Right ventricle myocardium superior (tissue), 1 donor: ENCODE measurements around the gene ZNF587B. TPM values are rescaled to one million over a fixed set of nuclear protein-coding genes. Genes with fewer than 3 reads are reported as not detected.

ENCODE experiments used
- total RNA-seq: library from RNA; stranded (reverse); fragmentation: NEBNext Ultra II Directional; extraction: Animal tissue kit (Norgen Biotek cat#: 25700); gene quantifications from one replicate; pipeline ENCODE4 v1.2.1, GENCODE V29; 2021
- donor health status: DM: no; HTN: yes; CAD: no; lungs with severe emphysema.

Gene ZNF587B
- total RNA-seq, 1 donor from 2014 or later: 6.3 TPM

Other genes with a start within 250 kb of the ZNF587B start
- gene ZIK1, start 246.2 kb upstream of the ZNF587B start, total RNA-seq: 3.8 TPM
- 3.7 TPM for gene ZNF530, start 230.4 kb upstream of the ZNF587B start, total RNA-seq
- gene ZNF134, start 216.1 kb upstream of the ZNF587B start, total RNA-seq: 15.7 TPM
- gene ZNF211, start 197.1 kb upstream of the ZNF587B start, total RNA-seq: 8.6 TPM
- gene ZSCAN4, start 161.4 kb upstream of the ZNF587B start, total RNA-seq: not detected
- gene ZNF551, start 148.3 kb upstream of the ZNF587B start, total RNA-seq: 3.1 TPM
- 3.1 TPM for gene ZNF154, start 121.1 kb upstream of the ZNF587B start, total RNA-seq
- 5.8 TPM for gene ZNF671, start 102.7 kb upstream of the ZNF587B start, total RNA-seq
- gene ZNF776, start 83.5 kb upstream of the ZNF587B start, total RNA-seq: 9.8 TPM
- gene ZNF586, start 60.6 kb upstream of the ZNF587B start, total RNA-seq: 9.8 TPM
- gene ZNF552, start 15.4 kb upstream of the ZNF587B start, total RNA-seq: 3.5 TPM
- gene ZNF587, start 19.6 kb downstream of the ZNF587B start, total RNA-seq: 13.7 TPM
- 14.2 TPM for gene ZNF814, start 58.7 kb downstream of the ZNF587B start, total RNA-seq
- 10.0 TPM for gene ZNF417, start 86.3 kb downstream of the ZNF587B start, total RNA-seq
- 13.5 TPM for gene ZNF418, start 105.1 kb downstream of the ZNF587B start, total RNA-seq
- gene ZNF256, start 117.4 kb downstream of the ZNF587B start, total RNA-seq: 9.1 TPM
- 2.4 TPM for gene C19orf18, start 144.2 kb downstream of the ZNF587B start, total RNA-seq
- gene ZNF606, start 172.5 kb downstream of the ZNF587B start, total RNA-seq: 15.0 TPM
- gene ZSCAN1, start 203.7 kb downstream of the ZNF587B start, total RNA-seq: not detected
- gene ZNF135, start 229.0 kb downstream of the ZNF587B start, total RNA-seq: 3.4 TPM